HepG2 (cell line): ENCODE data around the gene TAF3. TPM values are rescaled to one million over a fixed set of nuclear protein-coding genes. Genes with fewer than 3 reads are reported as not detected.

Source experiments
- ATAC-seq: fragments of 200-7000 bp; cut with Tn5 transposase; 3 replicates; pipeline ENCODE4 v1.9.1; 2020; ENCODE audit warnings: mild to moderate bottlenecking, moderate library complexity
- BruUV-seq: library from RNA; stranded (reverse); fragments of 400-500 nt; replicated peaks from 2 replicates; lab custom pipeline; 2021; lab: Mats Ljungman, UMichigan
- CTCF ChIA-PET: fragments of 300-600 bp; formaldehyde crosslinking; extraction: SDS; loops from one replicate; lab custom pipeline; 2021; ENCODE audit warnings: low total read pairs, inconsistent platforms, low intra/inter-chr PET ratio; lab: Yijun Ruan, JAX
- POLR2A ChIA-PET: fragments of 350-600 bp; sonication (Branson Sonifier 250); formaldehyde crosslinking; loops from one replicate; lab custom pipeline; 2020; ENCODE audit warnings: antibody characterized with exemption, inconsistent platforms; lab: Yijun Ruan, JAX
- DNase-seq: peaks from one replicate; pipeline ENCODE4 v3.0.0-alpha.2; 2015; ENCODE audit warnings: low spot score
- FAIRE-seq: peaks from 3 replicates; lab custom pipeline; 2011; peaks lifted over from hg19 to GRCh38; lab: Jason Lieb, UNC
- H2AFZ ChIP-seq: one replicate; pipeline ENCODE4 v1.6.1; 2011; ENCODE audit warnings: low read length, inconsistent platforms
- H3K27ac ChIP-seq: fragments of 300-600 bp; 3 replicates; pipeline ENCODE4 v1.8.0; 2011; ENCODE audit warnings: mixed run types, mild to moderate bottlenecking, mixed read lengths, low read length, inconsistent platforms; ENCODE audit not compliant: insufficient read depth; ENCODE audit errors: extremely low read length
- H3K27me3 ChIP-seq, 2 experiments: fragments of 200-600 bp in 1 of 2; 2 replicates in 1 of 2; 3 replicates in 1 of 2; pipeline versions ENCODE4 v1.6.0 to v1.8.0; 2011; ENCODE audit warnings: low read length in 2 of 2, mild to moderate bottlenecking in 2 of 2, moderate library complexity in 2 of 2, inconsistent platforms in 1 of 2; ENCODE audit not compliant: insufficient read depth in 2 of 2, control insufficient read depth in 1 of 2
- H3K36me3 ChIP-seq, 2 experiments: fragments of 200-600 bp in 1 of 2; replicated peaks in 1 of 2; 2 replicates in 1 of 2; 3 replicates in 1 of 2; pipeline versions ENCODE4 v1.5.1 to v1.8.0; 2011; ENCODE audit warnings: low read length in 2 of 2, inconsistent platforms in 1 of 2; ENCODE audit not compliant: insufficient read depth in 2 of 2, control insufficient read depth in 1 of 2
- H3K4me1 ChIP-seq: 2 replicates; pipeline ENCODE4 v1.5.1; 2012; ENCODE audit warnings: low read length, inconsistent platforms; ENCODE audit not compliant: insufficient read depth
- H3K4me2 ChIP-seq: 2 replicates; pipeline ENCODE4 v1.6.0; 2011; ENCODE audit warnings: low read depth, low read length, inconsistent platforms
- H3K4me3 ChIP-seq, 3 experiments: fragments of 200-600 bp in 1 of 3; sonication (generic), shearing (Covaris generic) in 1 of 3; replicated peaks in 1 of 3; 2 replicates each; pipeline ENCODE4 v1.5.1; 2011 to 2016; ENCODE audit warnings: low read length in 3 of 3, inconsistent platforms in 2 of 3, low read depth in 2 of 3, mild to moderate bottlenecking in 2 of 3, control low read depth in 1 of 3, mixed read lengths in 1 of 3; ENCODE audit not compliant: insufficient read depth in 1 of 3
- H3K79me2 ChIP-seq: one replicate; pipeline ENCODE4 v1.6.1; 2011; ENCODE audit warnings: low read length, inconsistent platforms; ENCODE audit not compliant: insufficient read depth
- H3K9ac ChIP-seq: 2 replicates; pipeline ENCODE4 v1.6.0; 2011; ENCODE audit warnings: mild to moderate bottlenecking, low read depth, low read length, inconsistent platforms; ENCODE audit not compliant: insufficient read depth
- H3K9me3 ChIP-seq: 2 replicates; pipeline ENCODE4 v1.5.1; 2012; ENCODE audit warnings: mild to moderate bottlenecking, low read length
- H4K20me1 ChIP-seq: 2 replicates; pipeline ENCODE4 v1.6.0; 2011; ENCODE audit warnings: inconsistent platforms, mild to moderate bottlenecking, low read length, moderate library complexity; ENCODE audit not compliant: insufficient read depth
- HDAC2 ChIP-seq: sonication (generic); formaldehyde crosslinking; IDR thresholded peaks from 2 replicates; pipeline ENCODE4 v1.4.0; 2020; ENCODE audit warnings: missing genetic modification reagents
- KMT2B ChIP-seq: IDR thresholded peaks from 2 replicates; pipeline ENCODE4 v1.6.1; 2016; ENCODE audit warnings: missing genetic modification reagents, missing compliant biosample characterization
- MYC ChIP-seq: sonication (generic); formaldehyde crosslinking; IDR thresholded peaks from 2 replicates; pipeline ENCODE4 v1.9.0; 2021; ENCODE audit warnings: missing genetic modification reagents, borderline replicate concordance
- RORA ChIP-seq: sonication (generic); formaldehyde crosslinking; IDR thresholded peaks from 2 replicates; pipeline ENCODE4 v1.5.0; 2020; ENCODE audit warnings: mild to moderate bottlenecking, missing genetic modification reagents, moderate library complexity
- SMAD9 ChIP-seq: sonication (generic); formaldehyde crosslinking; IDR thresholded peaks from 2 replicates; pipeline ENCODE4 v1.5.1; 2020; ENCODE audit warnings: mild to moderate bottlenecking, missing genetic modification reagents
- SP2 ChIP-seq: sonication (generic); formaldehyde crosslinking; IDR thresholded peaks from 2 replicates; pipeline ENCODE4 v1.5.1; 2020; ENCODE audit warnings: mild to moderate bottlenecking, missing genetic modification reagents
- TERF1 ChIP-seq: sonication (generic); formaldehyde crosslinking; IDR thresholded peaks from 2 replicates; pipeline ENCODE4 v1.8.0; 2022; ENCODE audit warnings: mild to moderate bottlenecking, missing genetic modification reagents, moderate library complexity
- ZBTB1 ChIP-seq: sonication (generic); formaldehyde crosslinking; IDR thresholded peaks from 2 replicates; pipeline ENCODE4 v1.4.0; 2020; ENCODE audit warnings: missing genetic modification reagents, borderline replicate concordance
- ZNF383 ChIP-seq: sonication (generic); formaldehyde crosslinking; IDR thresholded peaks from 2 replicates; pipeline ENCODE4 v1.4.0; 2020; ENCODE audit warnings: missing genetic modification reagents, mild to moderate bottlenecking, borderline replicate concordance
- ZNF563 ChIP-seq: sonication (generic); formaldehyde crosslinking; IDR thresholded peaks from 2 replicates; pipeline ENCODE4 v1.8.0; 2022; ENCODE audit warnings: mild to moderate bottlenecking, moderate library complexity, missing genetic modification reagents
- WGBS: methylation state at CpG from one replicate; pipeline ENCODE4 v1.1.6; 2017; ENCODE audit warnings: low lambda C conversion rate; 5-methylcytosine and 5-hydroxymethylcytosine counted together
- in situ Hi-C: cut with HindIII; loops from 2 replicates; pipeline ENCODE4 v1.10.0; 2017; ENCODE audit warnings: low pct_unique_long_range_greater_than_20kb; ENCODE audit not compliant: extremely low pct_ligation_motif_present
- intact Hi-C: fragments of 100-400 bp; cut with micrococcal nuclease; formaldehyde crosslinking; loops from one replicate; pipeline ENCODE4 v1.10.0; 2022; ENCODE audit not compliant: unreplicated experiment
- polyA plus RNA-seq, 8 experiments: library from polyadenylated mRNA; depleted of rRNA in 3 of 8; stranded (reverse) in 7 of 8; unstranded in 1 of 8; fragments of >200 nt; fragmentation: Illumina TruSeq in 4 of 8; extraction: Trizol in 4 of 8; gene quantifications; 2 replicates each; pipeline versions ENCODE4 v1.2.1 to v1.2.3, GENCODE V29; 2011 to 2016; ENCODE audit warnings: low read depth in 4 of 8, missing spikeins in 1 of 8, mixed read lengths in 1 of 8; ENCODE audit not compliant: insufficient read depth in 1 of 8
- total RNA-seq, 5 experiments: library from RNA; depleted of rRNA; stranded (reverse); fragments of >200 nt; fragmentation: Illumina TruSeq; extraction: Trizol; gene quantifications; 2 replicates each; pipeline ENCODE4 v1.2.3, GENCODE V29; 2016; ENCODE audit warnings: low read depth in 1 of 5
- TF ChIP-seq, protein P1 (sequence below): sonication (generic); formaldehyde crosslinking; IDR thresholded peaks from 2 replicates; pipeline ENCODE4 v1.4.0; 2020; ENCODE audit warnings: mild to moderate bottlenecking, missing genetic modification reagents, borderline replicate concordance
- TF ChIP-seq, protein P2 (sequence below): sonication (generic); formaldehyde crosslinking; IDR thresholded peaks from 2 replicates; pipeline ENCODE4 v1.5.0; 2020; ENCODE audit warnings: missing genetic modification reagents
- TF ChIP-seq, protein P3 (sequence below): sonication (generic); formaldehyde crosslinking; IDR thresholded peaks from 2 replicates; pipeline ENCODE4 v1.8.0; 2022; ENCODE audit warnings: mild to moderate bottlenecking, missing genetic modification reagents

The TAF3 gene
- total and polyA plus RNA-seq, 2 of the 13 experiments (the other 11 are each of a cell fraction or from before 2014, with no cell fraction given), result 1.7 to 2.9 TPM

DNA sequence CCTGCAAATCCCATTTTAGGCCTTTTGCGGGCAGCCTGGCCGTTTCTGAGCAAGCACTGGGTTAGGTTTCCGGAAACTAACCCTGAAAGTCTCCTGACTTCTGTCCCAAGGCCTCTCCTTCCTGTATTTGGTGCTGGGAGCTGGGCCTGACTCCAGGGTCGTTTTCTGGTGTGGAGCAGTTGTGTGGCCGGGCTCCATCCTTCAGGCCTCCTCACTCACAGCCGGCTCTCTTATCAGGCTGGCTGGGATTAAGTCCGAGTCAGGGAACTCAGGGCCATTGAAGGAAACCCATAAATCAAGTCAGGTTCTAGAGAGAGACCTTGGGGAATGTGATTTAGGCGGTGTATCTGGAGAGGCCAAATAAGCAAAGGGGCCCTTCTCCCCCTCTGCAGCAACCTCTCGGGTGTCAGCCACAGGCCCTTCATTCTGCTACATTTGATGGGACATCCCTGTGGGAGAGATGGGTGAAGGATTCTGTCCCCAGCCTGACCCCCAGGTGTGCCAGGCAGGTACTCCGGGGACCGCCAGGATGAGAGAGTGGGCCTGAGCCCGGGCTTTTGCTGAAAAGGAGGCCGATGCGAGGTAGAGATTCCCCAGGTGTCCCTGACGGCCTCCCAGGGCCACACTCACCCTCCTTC lies 239.4 kb downstream of the TAF3 start (continued):
- TF ChIP-seq, protein P1, sequence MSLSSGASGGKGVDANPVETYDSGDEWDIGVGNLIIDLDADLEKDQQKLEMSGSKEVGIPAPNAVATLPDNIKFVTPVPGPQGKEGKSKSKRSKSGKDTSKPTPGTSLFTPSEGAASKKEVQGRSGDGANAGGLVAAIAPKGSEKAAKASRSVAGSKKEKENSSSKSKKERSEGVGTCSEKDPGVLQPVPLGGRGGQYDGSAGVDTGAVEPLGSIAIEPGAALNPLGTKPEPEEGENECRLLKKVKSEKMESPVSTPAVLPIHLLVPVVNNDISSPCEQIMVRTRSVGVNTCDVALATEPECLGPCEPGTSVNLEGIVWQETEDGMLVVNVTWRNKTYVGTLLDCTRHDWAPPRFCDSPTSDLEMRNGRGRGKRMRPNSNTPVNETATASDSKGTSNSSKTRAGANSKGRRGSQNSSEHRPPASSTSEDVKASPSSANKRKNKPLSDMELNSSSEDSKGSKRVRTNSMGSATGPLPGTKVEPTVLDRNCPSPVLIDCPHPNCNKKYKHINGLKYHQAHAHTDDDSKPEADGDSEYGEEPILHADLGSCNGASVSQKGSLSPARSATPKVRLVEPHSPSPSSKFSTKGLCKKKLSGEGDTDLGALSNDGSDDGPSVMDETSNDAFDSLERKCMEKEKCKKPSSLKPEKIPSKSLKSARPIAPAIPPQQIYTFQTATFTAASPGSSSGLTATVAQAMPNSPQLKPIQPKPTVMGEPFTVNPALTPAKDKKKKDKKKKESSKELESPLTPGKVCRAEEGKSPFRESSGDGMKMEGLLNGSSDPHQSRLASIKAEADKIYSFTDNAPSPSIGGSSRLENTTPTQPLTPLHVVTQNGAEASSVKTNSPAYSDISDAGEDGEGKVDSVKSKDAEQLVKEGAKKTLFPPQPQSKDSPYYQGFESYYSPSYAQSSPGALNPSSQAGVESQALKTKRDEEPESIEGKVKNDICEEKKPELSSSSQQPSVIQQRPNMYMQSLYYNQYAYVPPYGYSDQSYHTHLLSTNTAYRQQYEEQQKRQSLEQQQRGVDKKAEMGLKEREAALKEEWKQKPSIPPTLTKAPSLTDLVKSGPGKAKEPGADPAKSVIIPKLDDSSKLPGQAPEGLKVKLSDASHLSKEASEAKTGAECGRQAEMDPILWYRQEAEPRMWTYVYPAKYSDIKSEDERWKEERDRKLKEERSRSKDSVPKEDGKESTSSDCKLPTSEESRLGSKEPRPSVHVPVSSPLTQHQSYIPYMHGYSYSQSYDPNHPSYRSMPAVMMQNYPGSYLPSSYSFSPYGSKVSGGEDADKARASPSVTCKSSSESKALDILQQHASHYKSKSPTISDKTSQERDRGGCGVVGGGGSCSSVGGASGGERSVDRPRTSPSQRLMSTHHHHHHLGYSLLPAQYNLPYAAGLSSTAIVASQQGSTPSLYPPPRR (CRISPR knock-in tag), result no peak
- TF ChIP-seq SP2 (no peak), MYC (CRISPR knock-in tag) (no peak), ZNF563 (CRISPR knock-in tag) (no peak)

DNA sequence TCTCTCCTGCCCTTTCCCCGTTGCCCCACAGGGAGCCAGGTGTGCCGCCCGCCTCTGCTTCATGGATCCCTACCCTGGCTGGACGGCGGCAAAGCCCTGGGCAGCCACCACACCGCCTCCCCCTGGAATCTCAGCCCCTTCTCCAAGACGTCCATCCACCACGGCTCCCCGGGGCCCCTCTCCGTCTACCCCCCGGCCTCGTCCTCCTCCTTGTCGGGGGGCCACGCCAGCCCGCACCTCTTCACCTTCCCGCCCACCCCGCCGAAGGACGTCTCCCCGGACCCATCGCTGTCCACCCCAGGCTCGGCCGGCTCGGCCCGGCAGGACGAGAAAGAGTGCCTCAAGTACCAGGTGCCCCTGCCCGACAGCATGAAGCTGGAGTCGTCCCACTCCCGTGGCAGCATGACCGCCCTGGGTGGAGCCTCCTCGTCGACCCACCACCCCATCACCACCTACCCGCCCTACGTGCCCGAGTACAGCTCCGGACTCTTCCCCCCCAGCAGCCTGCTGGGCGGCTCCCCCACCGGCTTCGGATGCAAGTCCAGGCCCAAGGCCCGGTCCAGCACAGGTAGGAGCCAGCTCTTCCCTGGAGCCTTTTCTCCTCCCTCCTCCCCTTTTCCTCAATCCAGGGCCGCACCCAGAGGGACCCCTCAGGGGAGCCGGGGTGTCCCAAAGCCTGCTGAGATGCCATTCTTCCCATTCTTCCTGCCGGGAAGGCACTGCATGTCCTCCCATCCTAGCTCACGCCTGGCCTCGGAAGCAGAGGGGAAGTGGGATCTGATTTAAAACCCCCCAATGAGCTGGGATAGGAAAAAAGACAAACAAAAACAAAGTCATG lies 240.2 kb downstream of the TAF3 start:
- WGBS, result 24% methylated on average over 19 of the region's 45 CpGs
- H3K27ac ChIP-seq, result no peak overlapping the region
- peaks cover 24 to 88% of the 10 kb centered on the region in 2 experiments for H3K27me3 ChIP-seq
- POLR2A ChIA-PET, result no interaction called here
- H2AFZ ChIP-seq, result no peak overlapping the region
- intact Hi-C loops (no loop called here), in situ Hi-C loops (no loop called here)
- BruUV-seq, result no TSS peak
- ATAC-seq (no peak), FAIRE-seq (no peak), DNase-seq (no peak)
- H3K9ac ChIP-seq, result no peak overlapping the region
- H4K20me1 ChIP-seq, result no peaks in the 10 kb centered on the region
- H3K4me3 ChIP-seq, result no peak overlapping the region
- CTCF ChIA-PET, result no interaction called here
- no peak overlapping the region for H3K4me2 ChIP-seq
- no peaks in the 10 kb centered on the region for H3K79me2 ChIP-seq
- no peaks in the 10 kb centered on the region for H3K4me1 ChIP-seq
- no peaks in the 10 kb centered on the region for H3K9me3 ChIP-seq
- H3K36me3 ChIP-seq, result no peaks in the 10 kb centered on the region
- TF ChIP-seq ZNF383 (no peak), ZBTB1 (CRISPR knock-in tag) (no peak), RORA (no peak), HDAC2 (CRISPR knock-in tag) (no peak), TERF1 (CRISPR knock-in tag) (no peak), KMT2B (CRISPR knock-in tag) (no peak), SMAD9 (no peak)
- TF ChIP-seq, protein P2, sequence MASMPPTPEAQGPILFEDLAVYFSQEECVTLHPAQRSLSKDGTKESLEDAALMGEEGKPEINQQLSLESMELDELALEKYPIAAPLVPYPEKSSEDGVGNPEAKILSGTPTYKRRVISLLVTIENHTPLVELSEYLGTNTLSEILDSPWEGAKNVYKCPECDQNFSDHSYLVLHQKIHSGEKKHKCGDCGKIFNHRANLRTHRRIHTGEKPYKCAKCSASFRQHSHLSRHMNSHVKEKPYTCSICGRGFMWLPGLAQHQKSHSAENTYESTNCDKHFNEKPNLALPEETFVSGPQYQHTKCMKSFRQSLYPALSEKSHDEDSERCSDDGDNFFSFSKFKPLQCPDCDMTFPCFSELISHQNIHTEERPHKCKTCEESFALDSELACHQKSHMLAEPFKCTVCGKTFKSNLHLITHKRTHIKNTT, result no peak
- TF ChIP-seq, protein P3, sequence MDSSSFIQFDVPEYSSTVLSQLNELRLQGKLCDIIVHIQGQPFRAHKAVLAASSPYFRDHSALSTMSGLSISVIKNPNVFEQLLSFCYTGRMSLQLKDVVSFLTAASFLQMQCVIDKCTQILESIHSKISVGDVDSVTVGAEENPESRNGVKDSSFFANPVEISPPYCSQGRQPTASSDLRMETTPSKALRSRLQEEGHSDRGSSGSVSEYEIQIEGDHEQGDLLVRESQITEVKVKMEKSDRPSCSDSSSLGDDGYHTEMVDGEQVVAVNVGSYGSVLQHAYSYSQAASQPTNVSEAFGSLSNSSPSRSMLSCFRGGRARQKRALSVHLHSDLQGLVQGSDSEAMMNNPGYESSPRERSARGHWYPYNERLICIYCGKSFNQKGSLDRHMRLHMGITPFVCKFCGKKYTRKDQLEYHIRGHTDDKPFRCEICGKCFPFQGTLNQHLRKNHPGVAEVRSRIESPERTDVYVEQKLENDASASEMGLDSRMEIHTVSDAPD (CRISPR knock-in tag), result no peak
